Stimulated activated CD8-positive, alpha-beta memory T cell treated with anti-CD3 and anti-CD28 coated beads, Interleukin-7, amount 100 ng/mL, for 1 hour (primary cell): ENCODE results near the gene VKORC1L1.
"Not testable (repeated sequence)": the region's sequence is repeated elsewhere in the genome, so short reads cannot be mapped to it uniquely, and the experiment has no call there.

Experiments used
- DNase-seq, 2 donors: peaks; one replicate each; pipeline ENCODE4 v3.0.0-alpha.2; 2020; ENCODE audit warnings: low read depth in 2 of 2

VKORC1L1 gene

DNA sequence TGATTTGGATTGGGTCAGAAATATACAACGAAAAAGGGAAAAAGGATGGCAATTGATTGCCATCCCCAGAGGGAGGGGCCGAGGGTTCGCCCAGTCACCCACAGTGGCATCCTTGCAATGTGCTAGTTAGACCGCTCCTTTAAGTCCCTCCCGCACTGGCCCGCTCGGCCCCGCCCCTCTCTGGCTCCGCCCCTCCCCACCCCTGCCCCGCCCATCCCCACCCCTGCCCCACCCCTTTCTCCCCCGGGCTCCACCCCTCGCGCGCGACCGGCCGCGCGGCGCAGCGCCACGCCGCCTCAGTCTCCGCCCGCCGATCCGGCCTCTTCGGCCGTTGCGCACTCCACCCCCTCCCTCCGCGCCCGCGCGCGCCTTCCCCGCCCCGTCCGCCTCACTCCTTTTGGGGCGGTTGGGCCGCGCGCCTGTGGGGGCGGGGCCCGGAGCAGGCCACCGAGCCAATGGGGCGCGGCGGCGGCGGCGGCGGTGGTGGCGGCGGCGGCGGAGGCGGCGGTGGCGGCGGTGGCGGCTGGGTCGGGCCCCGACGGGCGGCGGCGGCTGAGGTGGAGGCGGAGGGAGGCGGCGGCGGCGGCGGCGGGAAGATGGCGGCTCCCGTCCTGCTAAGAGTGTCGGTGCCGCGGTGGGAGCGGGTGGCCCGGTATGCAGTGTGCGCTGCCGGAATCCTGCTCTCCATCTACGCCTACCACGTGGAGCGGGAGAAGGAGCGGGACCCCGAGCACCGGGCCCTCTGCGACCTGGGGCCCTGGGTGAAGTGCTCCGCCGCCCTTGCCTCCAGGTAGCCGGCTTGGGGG, at the start of gene VKORC1L1:
Gene VKORC1L1 (plus strand): TSS at position 299 of the 806 bp plus-strand sequence. CDS start 298 bp downstream, at position 597.
- DNase-seq, result peak; percentile 87 to 92

DNA sequence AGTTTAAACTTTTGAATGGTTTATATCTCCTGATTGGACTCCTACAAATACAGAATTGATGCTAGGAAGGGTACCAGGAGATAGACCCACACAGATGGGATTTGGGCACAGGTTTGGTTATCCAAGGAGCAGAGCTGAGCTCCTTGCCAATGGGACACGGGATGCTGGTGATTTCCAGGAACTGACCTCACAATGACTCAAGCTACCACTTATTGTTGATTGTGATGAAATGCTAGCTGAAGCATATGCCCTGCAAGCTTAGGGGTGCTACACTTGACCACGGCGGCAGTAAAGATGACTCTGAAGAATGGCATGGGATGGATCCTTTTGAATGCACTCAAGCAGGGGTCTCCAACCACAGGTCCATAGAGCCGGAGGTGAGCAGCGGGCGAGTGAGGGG, 45.5 kb upstream of the VKORC1L1 start:
- no peak for DNase-seq

DNA sequence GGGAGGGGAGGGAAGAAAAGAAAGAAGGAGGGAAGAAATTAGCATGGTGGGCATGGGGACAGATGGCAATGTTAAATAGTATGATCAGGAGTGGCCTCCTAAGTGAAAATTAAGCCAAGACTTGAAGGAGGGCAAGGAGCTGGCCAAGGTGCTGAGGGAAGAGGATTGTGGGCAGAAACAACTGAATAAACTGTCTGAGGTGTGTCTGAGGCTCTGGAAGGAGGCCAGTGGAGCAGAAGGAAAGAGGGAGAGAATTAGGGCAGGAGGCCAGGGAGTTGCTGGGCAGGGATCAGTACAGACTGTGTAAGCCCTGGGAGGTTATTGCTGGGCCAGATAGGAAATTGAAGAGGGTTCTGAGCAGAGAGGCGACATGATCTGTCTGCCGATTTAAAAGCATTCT, 40.6 kb upstream of the VKORC1L1 start:
- DNase-seq, result no peak

DNA sequence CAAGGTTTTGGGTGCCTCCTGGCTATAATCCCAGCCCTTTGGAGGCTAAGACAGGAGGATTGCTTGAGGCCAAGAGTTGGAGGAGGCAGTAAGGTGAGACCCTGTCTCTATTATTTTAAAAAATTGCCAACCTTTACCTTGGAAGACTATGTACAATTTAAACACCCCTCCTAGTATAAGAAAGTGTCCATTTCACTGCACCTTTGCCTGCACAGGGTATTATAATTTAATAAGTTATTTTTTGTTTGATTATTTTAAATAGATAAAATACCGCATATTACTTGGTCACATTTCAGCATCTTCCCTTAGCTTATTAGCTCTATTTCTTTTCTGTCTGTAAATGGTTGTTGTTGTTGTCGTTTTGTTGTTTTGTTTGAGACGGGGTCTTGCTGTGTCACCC, 36.2 kb upstream of the VKORC1L1 start:
- DNase-seq, result not testable (repeated sequence)

DNA sequence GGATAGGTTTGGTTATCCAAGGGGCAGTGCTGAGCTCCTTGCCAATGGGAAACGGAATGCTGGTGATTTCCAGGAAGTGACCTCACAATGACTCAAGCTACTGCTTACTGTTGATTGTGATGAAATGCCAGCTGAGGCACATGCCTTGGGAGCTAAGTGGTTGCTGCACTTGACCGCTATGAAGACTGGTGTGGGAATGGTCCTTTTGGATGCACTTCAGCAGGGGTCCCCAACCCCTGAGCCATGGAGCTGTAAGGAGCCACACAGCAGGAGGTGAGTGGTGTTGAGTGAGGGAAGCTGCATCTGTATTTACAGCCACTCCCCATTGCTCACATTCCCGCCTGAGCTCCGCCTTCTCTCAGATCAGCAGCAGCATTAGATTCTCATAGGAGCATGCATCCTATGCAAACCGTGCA, 35.3 kb upstream of the VKORC1L1 start:
- DNase-seq, result not testable (repeated sequence)

DNA sequence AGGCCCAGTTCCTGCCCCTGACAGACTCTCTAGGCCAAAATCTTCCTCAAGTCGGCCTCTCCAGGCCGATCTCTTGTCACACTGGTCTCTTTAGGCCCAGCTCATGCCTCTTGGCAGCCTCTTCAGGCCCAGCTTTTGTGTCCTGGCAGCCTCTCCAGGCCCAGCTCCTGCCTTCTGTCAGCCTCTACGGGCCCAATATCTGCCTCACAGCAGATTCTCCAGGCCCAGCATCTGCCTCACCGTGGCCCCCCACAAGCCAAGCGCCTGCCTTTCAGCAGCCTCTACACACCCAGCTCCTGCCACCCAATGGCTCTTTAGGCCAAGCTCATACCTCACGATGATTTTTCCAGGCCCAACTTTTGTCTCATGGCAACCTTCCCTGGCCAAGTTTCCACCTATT, 33.0 kb upstream of the VKORC1L1 start:
- DNase-seq, result no peak

DNA sequence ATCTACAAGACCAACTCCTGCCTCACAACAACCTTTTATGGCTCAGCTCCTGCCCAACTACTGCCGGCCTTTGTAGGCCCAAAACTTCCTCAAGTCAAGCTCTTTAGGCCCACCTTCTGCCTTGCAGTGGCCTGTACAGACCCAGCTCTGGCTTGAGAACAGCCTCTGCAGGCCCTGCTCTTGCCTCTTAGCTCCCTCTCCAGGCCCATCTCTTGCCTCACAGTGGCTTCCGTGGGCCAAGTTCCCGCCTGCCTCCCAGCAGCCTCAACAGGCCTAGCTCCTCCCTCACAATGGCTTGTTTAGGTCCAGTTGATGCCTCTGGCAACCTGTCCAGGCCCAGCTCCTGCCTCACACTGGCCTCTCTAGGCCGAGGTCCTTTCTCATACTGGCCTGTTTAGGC, 32.4 kb upstream of the VKORC1L1 start:
- no peak for DNase-seq

DNA sequence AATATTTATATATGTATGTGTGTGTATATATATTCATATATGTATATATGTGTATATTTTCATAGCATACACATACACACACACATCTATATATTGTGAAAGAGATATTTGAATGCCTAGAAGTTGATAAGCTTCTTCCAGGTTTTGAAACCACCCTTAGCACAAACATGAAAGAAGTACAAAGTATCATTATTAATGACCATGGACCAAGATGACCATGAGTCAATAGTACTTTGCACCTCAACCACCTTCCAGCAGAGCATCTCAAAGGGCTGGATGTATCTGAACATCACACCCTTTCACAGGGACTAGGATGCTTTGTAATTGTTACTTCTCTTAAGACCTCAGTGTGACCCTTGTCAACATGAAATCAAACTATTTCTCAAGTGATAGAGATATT, 29.3 kb upstream of the VKORC1L1 start:
- not testable (repeated sequence) for DNase-seq

DNA sequence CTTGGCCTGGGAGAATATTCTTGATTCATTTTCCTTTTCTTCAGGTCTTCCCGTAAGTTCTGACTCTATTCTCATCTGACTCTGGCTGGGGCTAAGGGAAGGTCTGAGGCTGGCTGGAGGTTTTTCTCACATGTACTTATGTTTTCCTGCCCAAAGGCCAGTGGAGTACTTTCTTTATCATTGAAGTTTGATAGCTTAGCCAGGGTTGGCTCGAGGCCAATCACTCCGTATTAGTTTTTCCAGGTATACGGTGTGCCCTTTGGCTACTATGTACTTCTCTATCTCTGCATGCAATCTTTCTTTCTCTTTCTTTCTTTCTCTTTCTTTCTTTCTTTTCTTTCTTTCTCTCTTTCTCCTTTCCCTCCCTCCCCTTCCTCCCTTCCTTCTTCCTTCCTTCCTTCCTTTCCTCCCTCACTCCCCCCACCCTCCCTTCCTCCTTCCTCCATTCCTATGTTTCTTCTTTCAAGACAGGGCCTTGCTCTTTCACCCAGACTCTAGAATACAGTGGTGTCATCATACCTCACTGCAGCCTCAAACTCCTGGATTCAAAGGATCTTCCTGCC, 26.8 kb upstream of the VKORC1L1 start:
- no peak for DNase-seq

DNA sequence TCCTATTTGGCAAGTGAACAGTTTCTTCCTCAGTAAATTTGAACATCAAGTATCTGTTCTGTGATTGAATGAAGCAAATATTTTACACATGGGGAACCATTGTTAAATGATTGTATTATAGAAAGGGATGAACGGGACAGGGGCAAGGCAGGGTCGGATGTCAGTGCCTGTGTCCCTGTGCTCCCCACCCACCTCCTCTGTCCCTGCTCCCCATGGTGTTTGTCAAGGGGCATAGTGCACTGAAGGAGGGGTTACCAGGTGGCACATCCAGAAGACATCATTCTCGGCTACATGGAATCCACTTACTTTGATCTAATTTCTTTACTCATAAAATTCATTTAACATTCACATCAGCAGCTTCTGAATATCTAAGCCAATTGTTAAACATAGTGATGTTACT, 19.4 kb upstream of the VKORC1L1 start:
- not testable (repeated sequence) for DNase-seq

DNA sequence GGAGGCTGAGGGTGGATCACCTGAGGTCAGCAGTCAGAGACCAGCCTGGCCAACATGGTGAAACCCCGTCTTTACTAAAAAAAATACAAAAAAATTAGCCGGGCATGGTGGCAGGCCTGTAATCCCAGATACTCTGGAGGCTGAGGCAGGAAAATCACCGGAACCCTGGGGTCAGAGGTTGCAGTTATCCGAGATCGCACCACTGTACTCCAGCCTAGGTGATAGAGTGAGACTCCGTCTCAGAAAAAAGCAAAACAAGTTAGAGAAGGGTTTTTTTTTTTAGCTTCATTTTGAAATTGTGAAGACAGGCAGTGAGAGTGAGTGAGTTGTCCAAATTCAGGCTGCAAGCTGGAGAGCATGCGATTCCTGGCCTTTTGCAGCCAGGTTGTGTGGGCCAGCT, 19.0 kb upstream of the VKORC1L1 start:
- DNase-seq, result not testable (repeated sequence)

DNA sequence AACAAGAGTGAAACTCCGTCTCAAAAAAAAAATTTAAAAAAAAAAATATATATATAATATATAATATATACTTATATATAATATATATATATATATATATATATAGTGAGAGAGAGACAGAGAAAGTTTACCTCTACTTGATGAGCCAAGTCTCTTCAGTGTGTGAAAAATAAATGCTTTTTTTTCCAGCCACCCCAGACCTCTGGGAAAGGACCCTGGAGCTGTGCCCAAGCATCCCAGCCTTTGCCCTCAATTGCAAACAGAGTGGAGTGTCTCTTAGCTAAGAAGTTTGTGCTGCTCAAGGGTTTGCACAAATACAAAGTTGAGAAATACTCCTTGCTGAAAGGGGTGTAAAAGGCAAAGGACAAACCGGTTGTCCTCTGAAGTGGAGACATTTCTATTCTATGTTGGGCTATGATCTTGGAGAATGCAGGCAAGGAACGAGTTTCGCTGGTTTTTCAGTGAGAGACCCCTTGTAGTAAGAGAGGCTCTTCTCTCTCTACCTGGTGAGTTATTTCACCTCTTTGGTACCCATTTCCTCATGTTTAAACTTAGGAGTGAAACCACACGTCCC, 15.5 kb upstream of the VKORC1L1 start:
- DNase-seq, result not testable (repeated sequence)

DNA sequence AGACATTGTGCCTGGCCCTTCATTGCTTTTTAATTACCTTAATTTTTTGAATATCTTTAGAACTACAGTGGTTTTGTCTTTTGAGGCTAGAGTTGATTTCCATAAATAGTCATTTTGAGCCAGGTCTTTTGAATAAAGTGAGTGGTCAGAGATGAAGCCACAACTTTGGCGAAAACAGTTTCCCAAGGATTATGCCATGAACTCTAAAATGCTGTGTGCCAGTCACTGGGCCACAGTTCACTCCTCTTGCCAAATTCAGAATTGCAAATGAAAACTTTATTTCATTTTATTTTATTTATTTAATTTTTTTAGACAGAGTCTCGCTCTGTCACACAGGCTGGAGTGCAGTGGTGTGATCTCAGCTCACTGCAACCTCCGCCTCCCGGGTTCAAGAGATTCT, 14.2 kb upstream of the VKORC1L1 start:
- DNase-seq, result not testable (repeated sequence)

DNA sequence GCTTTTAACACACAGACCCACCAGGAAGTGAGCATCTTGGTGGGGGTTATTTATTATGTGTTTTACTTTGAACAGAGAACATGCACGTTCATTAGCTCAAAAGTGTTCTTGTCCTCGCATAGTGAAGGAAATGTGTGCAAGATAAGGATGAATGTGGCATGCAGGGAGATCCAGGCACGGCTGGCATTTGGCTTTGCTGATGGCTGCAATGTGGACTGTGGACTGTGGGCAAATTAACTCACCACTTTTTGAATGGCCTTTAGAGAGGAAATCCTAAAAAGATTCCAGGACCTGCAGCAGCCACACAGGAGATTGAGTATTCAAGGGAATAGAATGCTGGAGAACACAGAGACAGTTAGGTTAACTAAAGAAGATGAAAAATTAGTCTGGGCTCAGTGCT, 6.6 kb upstream of the VKORC1L1 start:
- DNase-seq, result not testable (repeated sequence)

DNA sequence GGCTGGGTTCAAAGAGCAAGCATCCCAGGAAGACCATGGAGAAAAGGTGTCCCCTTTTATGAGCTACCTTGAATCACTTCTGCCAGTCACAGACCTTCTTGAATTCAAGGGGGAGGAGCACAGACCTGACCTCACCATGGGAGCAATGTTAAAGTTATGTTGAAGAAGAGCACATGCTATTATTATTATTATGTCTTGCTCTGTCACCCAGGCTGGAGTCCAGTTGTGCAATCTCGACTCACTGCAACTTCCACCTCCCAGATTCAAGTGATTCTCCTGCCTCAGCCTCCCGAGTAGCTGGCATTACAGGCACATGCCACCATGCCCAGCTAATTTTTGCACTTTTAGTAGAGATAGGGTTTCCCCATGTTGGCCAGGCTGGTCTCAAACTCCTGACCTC, 5.2 kb upstream of the VKORC1L1 start:
- DNase-seq, result not testable (repeated sequence)

DNA sequence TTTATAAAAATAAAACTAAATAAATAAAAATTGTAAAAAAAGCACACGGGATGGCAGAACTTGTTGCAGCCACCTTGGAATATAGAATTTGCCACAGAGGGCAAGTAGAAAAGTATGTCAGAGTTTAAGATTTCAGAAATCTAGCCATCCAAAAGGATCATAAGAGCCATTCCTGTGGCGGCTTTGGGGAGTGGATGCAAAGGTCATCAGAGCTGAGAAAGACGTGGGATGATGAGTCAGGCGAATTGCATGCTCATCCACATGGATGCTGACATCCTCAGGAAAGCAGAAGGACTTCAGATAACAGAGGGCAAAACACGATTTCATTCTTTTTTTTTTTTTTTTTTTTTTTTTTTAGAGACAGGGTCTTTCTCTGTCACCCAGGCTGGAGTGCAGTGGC, 3.6 kb upstream of the VKORC1L1 start:
- not testable (repeated sequence) for DNase-seq

DNA sequence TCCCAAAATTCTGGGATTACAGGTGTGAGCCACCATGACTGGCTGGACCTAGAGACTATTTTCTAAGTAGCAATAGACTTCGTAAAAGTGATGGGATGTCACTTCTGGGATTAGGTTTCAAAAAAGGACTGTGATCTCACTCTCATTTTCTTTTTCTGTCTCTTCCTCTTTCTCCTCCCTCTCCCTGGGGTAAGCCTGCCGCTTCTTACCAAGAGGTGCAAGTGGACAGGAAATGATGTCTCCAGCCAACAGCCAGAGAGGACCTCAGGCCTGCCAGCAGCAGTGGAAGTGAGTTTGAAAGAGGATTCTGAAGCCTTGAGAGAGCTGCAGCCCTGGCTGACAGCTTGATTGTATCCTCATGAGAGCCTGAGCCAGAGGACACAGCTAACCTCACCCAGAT, 1.4 kb upstream of the VKORC1L1 start:
- not testable (repeated sequence) for DNase-seq

DNA sequence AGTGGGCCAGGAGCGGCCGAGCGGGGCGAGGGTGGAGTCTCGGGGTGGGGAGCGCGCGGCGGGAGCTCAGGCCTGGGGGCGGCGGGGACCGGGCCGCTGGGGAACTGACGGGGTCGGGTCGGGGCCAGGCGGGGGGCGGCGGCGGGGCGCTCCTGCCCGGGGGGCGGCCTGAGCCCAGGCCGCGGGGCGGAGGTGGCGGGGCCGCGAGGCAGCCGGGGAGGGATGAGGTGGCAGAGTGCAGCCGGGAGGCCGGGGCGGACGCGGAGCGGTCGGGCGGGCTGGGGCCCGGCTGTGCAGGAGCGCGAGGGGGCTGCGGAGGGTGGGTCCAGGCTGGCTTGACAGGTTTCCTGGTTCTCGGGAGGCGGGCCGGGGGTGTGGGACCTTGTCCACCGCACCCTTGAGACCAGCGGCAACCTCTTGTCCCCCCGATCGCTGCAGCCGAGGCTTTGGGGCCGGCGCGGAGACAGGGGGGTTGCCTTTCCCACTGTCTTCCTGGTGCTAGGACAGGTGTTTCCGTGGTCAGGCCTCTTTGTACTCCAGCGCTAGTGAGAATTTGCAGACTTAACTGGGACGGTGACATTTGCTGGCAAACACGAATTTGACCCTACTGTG, 814 bp downstream of the VKORC1L1 start:
- not testable (repeated sequence) for DNase-seq

DNA sequence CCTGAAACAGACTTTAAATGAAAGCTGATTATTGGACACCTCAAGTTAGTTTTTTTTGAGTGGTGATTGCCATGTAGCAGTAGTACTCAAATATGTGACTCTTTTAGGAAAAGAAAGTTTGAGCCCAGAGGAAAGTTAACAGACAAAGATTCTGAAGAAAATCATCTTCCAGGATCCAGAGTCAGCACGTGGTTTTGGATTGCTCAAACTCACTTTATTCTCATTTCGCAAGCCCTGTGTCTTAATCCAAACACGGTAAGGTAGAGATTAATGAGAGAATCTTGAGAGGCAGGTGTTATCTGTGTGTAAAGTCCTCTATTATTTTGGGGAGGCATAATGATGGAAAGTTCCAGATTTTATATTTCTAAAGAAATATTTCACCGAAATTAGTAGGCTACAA, 2.8 kb downstream of the VKORC1L1 start:
- not testable (repeated sequence) for DNase-seq

DNA sequence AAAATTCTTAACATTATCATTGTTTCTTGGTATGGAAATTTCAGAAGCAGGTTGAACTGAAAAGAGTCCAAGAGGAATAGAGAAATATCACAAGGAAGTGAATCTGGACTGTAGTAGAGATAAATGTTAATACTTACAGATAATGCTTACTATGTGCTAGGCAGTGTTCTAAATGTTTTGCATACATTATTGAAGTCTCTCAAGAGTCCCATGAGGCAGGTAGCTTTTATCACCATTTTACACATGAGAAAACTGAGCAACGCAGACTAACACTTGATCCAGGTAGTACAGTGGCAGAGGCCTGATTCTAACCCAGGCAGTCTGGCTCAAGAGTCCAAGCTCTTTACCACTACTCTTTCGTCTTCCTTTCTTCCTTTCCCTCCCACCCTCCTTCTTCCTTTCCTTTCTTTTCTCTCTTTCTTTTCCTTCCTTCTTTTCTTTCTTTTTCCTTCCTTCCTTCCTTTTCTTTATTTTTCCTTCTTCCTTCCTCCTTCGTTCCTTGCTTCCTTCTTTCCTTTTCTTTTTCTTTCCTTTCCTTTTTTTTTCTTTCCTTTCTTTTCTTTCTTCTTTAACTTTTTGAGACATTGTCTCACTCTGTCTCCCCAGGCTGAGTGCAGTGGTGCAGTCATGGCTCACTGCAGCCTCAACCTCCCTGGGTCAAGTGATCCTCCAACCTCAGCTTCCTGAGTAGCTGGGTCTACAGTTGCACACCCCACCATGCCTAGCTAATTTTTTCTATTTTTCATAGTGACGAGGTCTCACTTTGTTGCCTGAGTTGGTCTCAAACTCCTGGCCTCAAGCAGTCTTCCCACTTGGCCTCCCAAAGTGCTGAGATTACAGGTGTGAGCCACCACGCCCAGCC, 6.6 kb downstream of the VKORC1L1 start:
- not testable (repeated sequence) for DNase-seq

DNA sequence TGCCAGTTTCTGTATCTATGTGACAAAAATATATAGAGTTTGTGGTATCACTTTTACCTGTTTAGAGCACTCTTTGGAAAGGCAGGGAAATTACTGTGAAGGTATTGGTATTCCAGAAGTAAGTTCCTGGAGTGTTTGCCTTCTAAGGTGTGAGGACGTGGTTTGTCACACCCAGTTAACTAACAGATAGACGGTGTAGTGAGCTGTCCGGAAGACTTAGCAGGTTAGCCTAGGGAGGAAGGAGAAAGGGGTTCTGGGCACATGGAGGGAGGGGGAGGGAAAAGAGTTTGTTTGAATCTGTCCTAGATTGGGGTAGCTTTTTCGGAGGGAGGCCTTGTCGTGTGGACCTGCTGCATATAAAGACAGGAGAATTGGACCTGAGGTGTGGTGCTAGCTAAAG, 7.4 kb downstream of the VKORC1L1 start:
- not testable (repeated sequence) for DNase-seq

DNA sequence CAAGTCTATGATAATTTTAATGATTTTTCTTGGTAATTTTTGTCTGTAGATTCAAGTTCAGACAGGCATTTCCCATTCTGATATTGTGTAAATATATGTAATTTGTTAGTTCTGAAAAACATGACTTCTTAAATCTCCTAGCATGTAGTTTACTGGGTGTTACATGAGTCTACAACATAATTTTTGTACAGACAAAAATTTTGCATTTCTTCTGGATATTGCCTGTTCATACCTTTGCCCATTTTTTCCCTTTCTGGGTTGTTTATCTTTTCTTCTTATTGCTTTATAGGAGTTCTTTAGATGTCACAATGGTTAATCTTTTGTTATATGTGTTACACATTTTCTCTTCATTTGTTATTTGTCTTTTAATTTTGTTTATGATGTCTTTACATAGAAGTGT, 12.1 kb downstream of the VKORC1L1 start:
- DNase-seq, result not testable (repeated sequence)
